HEK293T (cell line): ENCODE measurements around the gene CASP10.

Experiments used
- CTCF ChIA-PET: fragments of 350-600 bp; formaldehyde crosslinking; extraction: SDS; loops from one replicate; lab custom pipeline; 2021; ENCODE audit warnings: antibody characterized with exemption, inconsistent platforms; lab: Yijun Ruan, JAX
- POLR2A ChIA-PET: fragments of 350-600 bp; formaldehyde crosslinking; extraction: SDS; loops from one replicate; lab custom pipeline; 2020; ENCODE audit warnings: antibody characterized with exemption, inconsistent platforms; lab: Yijun Ruan, JAX
- DNase-seq: peaks from one replicate; pipeline ENCODE4 v3.0.0; 2012; ENCODE audit warnings: mixed read lengths; ENCODE audit errors: extremely low spot score
- ARNT ChIP-seq: fragments of 450-650 bp; IDR thresholded peaks from 2 replicates; pipeline ENCODE4 v1.6.1; 2017; ENCODE audit warnings: mild to moderate bottlenecking
- BHLHE40 ChIP-seq: fragments of 450-650 bp; IDR thresholded peaks from 2 replicates; pipeline ENCODE4 v1.6.1; 2016; ENCODE audit warnings: mild to moderate bottlenecking, moderate library complexity, borderline replicate concordance
- CTBP1 ChIP-seq: fragments of 450-650 bp; IDR thresholded peaks from 2 replicates; pipeline ENCODE4 v1.6.1; 2016; ENCODE audit warnings: borderline replicate concordance
- ELF4 ChIP-seq: fragments of 450-650 bp; IDR thresholded peaks from 2 replicates; pipeline ENCODE4 v1.6.1; 2017; ENCODE audit warnings: antibody characterized with exemption
- FOXA1 ChIP-seq: fragments of 450-650 bp; IDR thresholded peaks from 2 replicates; pipeline ENCODE4 v1.6.1; 2016; ENCODE audit warnings: mild to moderate bottlenecking
- FOXK2 ChIP-seq: fragments of 450-650 bp; IDR thresholded peaks from 2 replicates; pipeline ENCODE4 v1.6.1; 2016; ENCODE audit warnings: mild to moderate bottlenecking
- FOXM1 ChIP-seq: fragments of 450-650 bp; IDR thresholded peaks from 2 replicates; pipeline ENCODE4 v1.6.1; 2017; ENCODE audit warnings: mild to moderate bottlenecking, borderline replicate concordance
- HDGF ChIP-seq: fragments of 450-650 bp; IDR thresholded peaks from 2 replicates; pipeline ENCODE4 v1.6.1; 2017; ENCODE audit warnings: antibody characterized with exemption, borderline replicate concordance
- L3MBTL2 ChIP-seq: fragments of 450-650 bp; conservative IDR thresholded peaks from 2 replicates; pipeline ENCODE4 v1.6.1; 2016; ENCODE audit warnings: mild to moderate bottlenecking
- LEF1 ChIP-seq: fragments of 450-650 bp; IDR thresholded peaks from 2 replicates; pipeline ENCODE4 v1.6.1; 2017; ENCODE audit warnings: mild to moderate bottlenecking, borderline replicate concordance
- NFRKB ChIP-seq: fragments of 450-650 bp; IDR thresholded peaks from 2 replicates; pipeline ENCODE4 v1.6.1; 2016; ENCODE audit warnings: mild to moderate bottlenecking, moderate library complexity
- SP1 ChIP-seq: fragments of 450-650 bp; IDR thresholded peaks from 2 replicates; pipeline ENCODE4 v1.6.1; 2017
- SUZ12 ChIP-seq: fragments of 450-650 bp; IDR thresholded peaks from 2 replicates; pipeline ENCODE4 v1.6.1; 2016; ENCODE audit warnings: mild to moderate bottlenecking
- TARDBP ChIP-seq: fragments of 450-650 bp; IDR thresholded peaks from 2 replicates; pipeline ENCODE4 v1.6.1; 2016
- ZNF384 ChIP-seq: fragments of 450-650 bp; IDR thresholded peaks from 2 replicates; pipeline ENCODE4 v1.6.1; 2016
- TF ChIP-seq, protein P1 (sequence below): fragments of 450-650 bp; IDR thresholded peaks from 2 replicates; pipeline ENCODE4 v1.6.1; 2016

CASP10 gene

DNA sequence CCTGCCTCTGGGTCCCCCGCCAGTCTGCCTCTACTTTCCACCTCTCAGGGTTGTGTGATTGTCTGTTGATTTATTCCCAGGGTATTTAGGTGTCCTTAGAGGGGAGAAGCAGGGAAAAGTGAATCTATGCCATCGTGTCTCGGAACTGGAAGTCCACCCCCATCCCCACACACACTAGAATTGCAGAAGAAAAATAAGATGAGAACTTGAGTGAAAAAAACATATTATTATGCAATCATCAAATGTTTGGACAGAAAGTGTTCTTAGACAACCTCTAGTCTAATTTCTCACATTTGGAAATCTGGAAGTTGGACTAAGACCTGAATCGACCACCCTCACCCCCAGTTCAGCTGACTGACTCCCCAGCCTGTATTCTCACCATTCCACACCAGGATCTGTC lies 63.3 kb downstream of the CASP10 start:
- CTCF ChIA-PET = no interaction called here
- no peak for DNase-seq
- POLR2A ChIA-PET = no interaction called here
- TF ChIP-seq ARNT = no peak
- no peak for TF ChIP-seq BHLHE40
- TF ChIP-seq FOXK2 = no peak
- no peak for TF ChIP-seq SUZ12
- no peak for TF ChIP-seq L3MBTL2
- TF ChIP-seq SP1 = no peak
- TF ChIP-seq FOXA1 = no peak
- TF ChIP-seq NFRKB = no peak
- no peak for TF ChIP-seq CTBP1
- TF ChIP-seq TARDBP = no peak

DNA sequence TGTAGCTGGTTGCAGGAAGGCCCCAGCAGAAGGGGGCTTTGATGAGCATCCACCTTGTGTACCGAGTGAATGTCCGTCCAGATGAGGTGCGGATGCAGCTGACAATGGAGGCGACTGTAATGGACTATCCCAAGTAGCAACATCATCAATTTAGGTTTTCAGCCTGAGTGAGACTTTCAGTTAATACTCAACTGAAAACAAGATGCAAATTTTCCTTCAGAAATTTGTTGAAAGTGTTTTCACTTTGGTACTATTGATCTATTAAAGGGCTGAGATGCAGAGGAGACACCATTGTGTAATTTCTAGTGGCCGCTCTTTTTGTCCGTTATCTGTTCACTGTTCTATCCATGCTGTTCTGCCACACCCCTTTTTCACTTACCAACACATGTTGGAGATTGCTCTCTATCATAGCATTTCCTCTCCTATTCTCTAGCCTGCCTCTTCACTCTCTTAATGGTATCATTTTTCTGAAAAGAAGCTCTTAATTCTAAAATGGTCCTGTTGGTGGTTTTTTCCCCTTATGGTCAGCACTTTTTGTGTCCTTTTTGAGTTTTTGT lies 65.4 kb downstream of the CASP10 start:
- CTCF ChIA-PET = no interaction called here
- TF ChIP-seq TARDBP (no peak), ZNF384 (no peak), SP1 (no peak), BHLHE40 (no peak), ELF4 (no peak), FOXM1 (no peak), ARNT (no peak)
- no peak for DNase-seq
- POLR2A ChIA-PET = no interaction called here

DNA sequence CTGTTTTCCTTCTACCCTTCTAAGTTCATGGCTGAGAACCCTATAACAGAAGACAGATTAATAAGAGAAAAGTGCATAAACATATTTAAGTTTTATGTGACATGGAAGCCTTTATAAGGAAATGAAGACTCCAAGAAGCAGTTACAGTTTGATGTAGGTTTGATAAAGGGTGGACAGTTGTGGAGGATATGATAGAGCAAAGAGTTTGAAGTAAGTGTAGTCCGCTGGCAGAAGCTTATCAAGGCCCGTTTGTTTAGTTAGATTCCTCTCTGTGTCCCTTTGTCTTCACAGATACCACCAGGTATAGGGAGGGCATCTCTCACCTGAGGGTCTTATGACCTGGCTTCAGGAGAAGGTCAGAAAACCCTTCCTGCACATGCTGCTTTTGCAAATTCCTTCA lies 66.9 kb downstream of the CASP10 start:
- TF ChIP-seq FOXA1 (no peak), ELF4 (no peak), BHLHE40 (no peak), TARDBP (no peak), FOXK2 (no peak), ARNT (no peak), L3MBTL2 (no peak), SP1 (no peak), FOXM1 (no peak), SUZ12 (no peak), HDGF (no peak), LEF1 (no peak), NFRKB (no peak)
- TF ChIP-seq, protein P1, sequence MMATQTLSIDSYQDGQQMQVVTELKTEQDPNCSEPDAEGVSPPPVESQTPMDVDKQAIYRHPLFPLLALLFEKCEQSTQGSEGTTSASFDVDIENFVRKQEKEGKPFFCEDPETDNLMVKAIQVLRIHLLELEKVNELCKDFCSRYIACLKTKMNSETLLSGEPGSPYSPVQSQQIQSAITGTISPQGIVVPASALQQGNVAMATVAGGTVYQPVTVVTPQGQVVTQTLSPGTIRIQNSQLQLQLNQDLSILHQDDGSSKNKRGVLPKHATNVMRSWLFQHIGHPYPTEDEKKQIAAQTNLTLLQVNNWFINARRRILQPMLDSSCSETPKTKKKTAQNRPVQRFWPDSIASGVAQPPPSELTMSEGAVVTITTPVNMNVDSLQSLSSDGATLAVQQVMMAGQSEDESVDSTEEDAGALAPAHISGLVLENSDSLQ = no peak
- DNase-seq = no peak
- CTCF ChIA-PET = no interaction called here
- POLR2A ChIA-PET = no interaction called here

DNA sequence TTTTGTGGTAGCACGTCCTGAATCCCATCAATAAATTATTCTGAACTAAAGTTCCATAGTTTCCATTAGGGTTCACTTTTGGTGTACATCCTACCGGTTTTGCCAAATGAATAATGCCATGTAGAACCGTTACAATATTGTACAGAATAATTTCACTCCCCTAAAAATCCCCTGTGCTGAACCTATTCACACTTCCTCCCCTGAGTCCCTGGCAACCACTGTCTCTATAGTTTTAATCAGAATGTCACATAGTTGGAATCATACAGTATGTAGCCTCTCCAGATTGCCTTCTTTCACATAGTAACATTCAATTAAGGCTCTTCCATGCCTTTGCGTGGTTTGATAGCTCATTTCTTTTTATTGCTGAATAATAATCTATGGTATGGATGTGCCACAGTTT lies 67.8 kb downstream of the CASP10 start:
- POLR2A ChIA-PET = no interaction called here
- CTCF ChIA-PET = no interaction called here
- TF ChIP-seq CTBP1 = no peak
- TF ChIP-seq FOXK2 = no peak
- DNase-seq = no peak

DNA sequence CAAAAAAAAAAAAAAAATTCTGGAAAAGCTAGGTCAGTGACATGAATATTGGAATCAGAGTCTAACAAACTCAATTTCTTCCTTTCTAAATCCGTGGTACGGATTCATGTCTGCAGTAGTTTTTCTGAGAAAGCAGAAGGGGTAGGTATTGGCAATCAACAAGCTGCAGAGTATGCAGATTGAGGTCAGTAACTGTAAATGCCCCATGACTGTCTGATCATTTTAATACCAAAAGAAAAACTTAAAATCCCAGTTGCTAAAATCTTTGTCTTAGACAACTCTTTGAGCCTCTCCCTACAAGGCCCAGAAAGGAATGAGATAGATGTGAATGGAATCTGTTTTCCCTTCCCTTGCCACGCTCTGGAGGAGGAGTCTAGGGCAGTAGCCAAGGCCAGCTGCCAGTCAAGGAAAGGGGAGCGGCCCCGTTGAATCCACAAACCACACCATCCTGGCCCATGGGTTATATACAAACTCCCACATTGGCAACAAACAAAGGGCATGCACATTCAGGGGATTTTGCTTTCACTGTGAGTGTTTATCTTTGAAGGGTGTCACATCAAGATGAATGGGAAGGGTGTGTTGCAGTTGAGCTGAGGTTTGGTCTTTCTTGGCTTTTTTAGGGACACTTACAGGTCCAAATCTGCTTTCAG lies 71.3 kb downstream of the CASP10 start:
- TF ChIP-seq, protein P1 = peak; percentile 25; the same call in 1 of the 2 replicates
- no peak for TF ChIP-seq L3MBTL2
- no peak for TF ChIP-seq LEF1
- no peak for TF ChIP-seq FOXA1
- no peak for TF ChIP-seq TARDBP
- TF ChIP-seq FOXM1 = no peak
- TF ChIP-seq BHLHE40 = no peak
- TF ChIP-seq HDGF = no peak
- POLR2A ChIA-PET = no interaction called here
- DNase-seq = no peak

DNA sequence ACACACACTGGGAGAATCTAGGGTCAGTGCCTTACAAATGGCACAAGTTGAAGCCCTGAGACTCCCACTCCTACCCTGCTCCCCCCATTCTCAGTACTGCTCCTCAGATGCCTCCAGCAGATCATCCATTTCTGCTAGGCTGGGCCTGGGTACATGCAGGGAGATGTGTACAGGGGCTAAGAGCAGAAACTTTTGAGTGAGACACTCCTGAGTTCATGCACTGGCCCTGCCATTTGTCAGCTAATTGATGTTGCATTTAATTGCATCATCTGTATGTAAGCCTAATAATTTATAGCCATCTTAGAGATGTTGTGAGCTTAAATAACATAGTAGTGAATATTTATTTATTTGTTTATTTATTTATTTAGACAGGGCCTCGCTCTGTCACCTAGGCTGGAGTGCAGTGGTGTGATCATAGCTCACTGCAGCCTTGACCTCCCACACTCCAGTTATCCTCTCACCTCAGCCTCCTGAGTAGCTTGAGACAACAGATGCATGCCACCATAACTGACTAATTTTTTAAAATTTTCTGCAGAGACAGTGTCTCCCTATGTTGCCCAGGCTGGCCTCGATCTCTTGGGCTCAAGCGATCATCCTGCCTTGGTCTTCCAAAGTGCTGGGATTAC lies 72.6 kb downstream of the CASP10 start:
- no peak for DNase-seq
- ChIA-PET POLR2A (no interaction called here), CTCF (no interaction called here)
- no peak for TF ChIP-seq FOXK2
- TF ChIP-seq ELF4 = no peak
- TF ChIP-seq L3MBTL2 = no peak
- no peak for TF ChIP-seq BHLHE40
- TF ChIP-seq, protein P1 = no peak
- no peak for TF ChIP-seq ARNT
- TF ChIP-seq ZNF384 = no peak
- TF ChIP-seq SUZ12 = no peak
- no peak for TF ChIP-seq FOXA1
- no peak for TF ChIP-seq LEF1
- TF ChIP-seq HDGF = no peak
- no peak for TF ChIP-seq FOXM1
- TF ChIP-seq NFRKB = no peak
- TF ChIP-seq TARDBP = no peak
- no peak for TF ChIP-seq SP1
- TF ChIP-seq CTBP1 = no peak

More for the DNA sequence above, 71.3 kb downstream of the CASP10 start:
- CTCF ChIA-PET = interaction anchor here (0.6 to 1.2 kb wide), 2 partner anchors 22 to 71 kb away, joined by 4 read pairs; partner anchors contain the start of gene CASP10
